ACC112 (cell line): Measurements from ENCODE around the gene CDH4.

ENCODE experiments used
- H2AFZ ChIP-seq: fragments of 200-600 bp; sonication (generic); one replicate; pipeline ENCODE4 v1.6.0; 2017; ENCODE audit warnings: antibody characterized with exemption, low read length; ENCODE audit not compliant: unreplicated experiment
- H3K27ac ChIP-seq: fragments of 200-600 bp; sonication (generic); 2 replicates; pipeline ENCODE4 v1.5.1; 2014; ENCODE audit warnings: low read depth, mild to moderate bottlenecking, antibody characterized with exemption, low read length, moderate library complexity
- H3K27me3 ChIP-seq: fragments of 200-600 bp; sonication (generic); 2 replicates; pipeline ENCODE4 v1.6.1; 2014; ENCODE audit warnings: mild to moderate bottlenecking, antibody characterized with exemption, low read length, moderate library complexity, mixed read lengths; ENCODE audit not compliant: insufficient read depth
- H3K36me3 ChIP-seq: fragments of 200-600 bp; sonication (generic); 2 replicates; pipeline ENCODE4 v1.6.1; 2016; ENCODE audit warnings: mild to moderate bottlenecking, antibody characterized with exemption, low read length, moderate library complexity, mixed read lengths; ENCODE audit not compliant: insufficient read depth
- H3K4me1 ChIP-seq: fragments of 200-600 bp; sonication (generic); one replicate; pipeline ENCODE4 v1.6.1; 2016; ENCODE audit warnings: low read length, mixed read lengths; ENCODE audit not compliant: insufficient read depth, unreplicated experiment, control insufficient read depth
- H3K4me3 ChIP-seq: fragments of 200-600 bp; sonication (generic); 2 replicates; pipeline ENCODE4 v1.5.1; 2014; ENCODE audit warnings: mild to moderate bottlenecking, low read depth, low read length
- H3K79me2 ChIP-seq: fragments of 200-600 bp; sonication (generic); one replicate; pipeline ENCODE4 v1.6.0; 2016; ENCODE audit warnings: low read length; ENCODE audit not compliant: control insufficient read depth, unreplicated experiment, insufficient read depth

CDH4 gene

DNA sequence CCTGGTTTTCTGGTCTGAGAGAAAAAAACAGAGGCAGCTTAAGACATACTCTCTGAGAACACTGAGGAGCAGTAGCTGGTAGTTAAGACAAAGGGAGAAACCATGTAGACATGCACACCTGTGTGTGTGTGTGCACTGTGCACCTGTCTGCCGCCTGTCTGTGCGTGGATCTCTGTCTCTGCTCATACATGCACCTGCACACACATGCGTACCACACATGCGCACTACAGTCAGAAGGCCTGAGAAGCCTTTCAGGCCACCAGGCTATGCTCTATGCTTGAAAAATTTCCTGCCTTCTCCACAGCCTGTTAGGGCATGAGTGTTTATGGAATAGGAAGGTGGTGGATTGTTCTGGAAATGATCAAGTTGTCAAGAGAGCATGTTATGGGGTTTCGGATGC, 103.5 kb downstream of the CDH4 start:
- no peaks in the 10 kb centered on the region for H3K27me3 ChIP-seq
- H3K4me3 ChIP-seq = no peak overlapping the region
- no peaks in the 10 kb centered on the region for H3K79me2 ChIP-seq
- H3K36me3 ChIP-seq = no peaks in the 10 kb centered on the region
- no peak overlapping the region for H2AFZ ChIP-seq
- H3K27ac ChIP-seq = no peak overlapping the region
- peaks cover 18% of the 10 kb centered on the region for H3K4me1 ChIP-seq

GRCh38 chr20:61356196-61356595, 104.1 kb downstream of the CDH4 start:
- Histone ChIP-seq H3K79me2 (no peaks in the 10 kb centered on the region), H3K4me3 (no peak overlapping the region), H2AFZ (no peak overlapping the region), H3K27me3 (no peaks in the 10 kb centered on the region), H3K36me3 (no peaks in the 10 kb centered on the region), H3K27ac (no peak overlapping the region), H3K4me1 (peaks cover 18% of the 10 kb centered on the region)

GRCh38 chr20:61357119-61357518, 105.1 kb downstream of the CDH4 start:
- Histone ChIP-seq H3K27ac (no peak overlapping the region), H3K36me3 (no peaks in the 10 kb centered on the region), H3K79me2 (no peaks in the 10 kb centered on the region), H3K4me1 (peaks cover 18% of the 10 kb centered on the region), H2AFZ (no peak overlapping the region), H3K27me3 (no peaks in the 10 kb centered on the region), H3K4me3 (no peak overlapping the region)

DNA sequence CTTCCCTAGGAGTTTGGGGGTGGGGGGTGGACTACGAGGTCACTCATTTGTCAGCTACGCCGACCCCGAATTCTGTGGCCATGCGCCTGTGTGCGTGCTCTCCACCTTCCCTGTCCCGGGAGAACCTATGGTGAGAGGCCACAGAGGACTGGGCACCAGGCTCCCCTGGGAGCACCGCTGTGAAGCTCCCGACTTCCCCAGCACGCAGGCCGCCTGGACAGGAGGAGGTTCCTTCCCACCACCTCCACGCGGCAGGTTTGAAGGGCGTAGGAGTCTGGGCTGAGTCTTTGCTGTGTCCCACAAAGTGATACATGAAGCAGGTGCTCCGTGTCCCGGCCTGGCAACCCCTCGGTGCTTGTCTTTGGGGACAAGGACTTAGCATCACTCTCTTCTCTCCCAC, 107.2 kb downstream of the CDH4 start:
- H2AFZ ChIP-seq = no peak overlapping the region
- H3K79me2 ChIP-seq = no peaks in the 10 kb centered on the region
- no peaks in the 10 kb centered on the region for H3K36me3 ChIP-seq
- H3K4me3 ChIP-seq = no peak overlapping the region
- H3K4me1 ChIP-seq = no peaks in the 10 kb centered on the region
- H3K27ac ChIP-seq = no peak overlapping the region
- no peaks in the 10 kb centered on the region for H3K27me3 ChIP-seq

DNA sequence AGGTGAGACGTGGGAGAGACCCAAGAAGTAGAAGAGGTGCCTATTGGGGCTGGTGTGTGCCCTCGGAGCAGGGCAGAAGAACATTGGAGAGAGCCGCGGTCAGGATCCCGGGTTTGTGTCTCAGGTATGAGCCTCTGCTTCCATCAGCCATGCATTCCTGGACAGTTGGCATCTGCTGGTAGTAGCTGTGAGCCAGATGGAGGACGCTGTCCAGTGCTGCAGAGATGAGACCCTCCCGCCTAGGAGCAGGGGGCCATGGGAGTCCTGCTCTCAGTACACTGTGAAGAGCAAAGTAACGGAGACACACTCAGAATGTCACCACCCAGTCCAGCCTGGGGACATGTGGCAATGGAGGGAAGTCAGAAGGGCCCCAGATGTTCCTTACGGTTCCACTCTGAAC, 108.2 kb downstream of the CDH4 start:
- no peaks in the 10 kb centered on the region for H3K4me1 ChIP-seq
- H3K4me3 ChIP-seq = no peak overlapping the region
- no peaks in the 10 kb centered on the region for H3K79me2 ChIP-seq
- H3K27me3 ChIP-seq = no peaks in the 10 kb centered on the region
- H3K27ac ChIP-seq = no peak overlapping the region
- H2AFZ ChIP-seq = no peak overlapping the region
- no peaks in the 10 kb centered on the region for H3K36me3 ChIP-seq

- Histone ChIP-seq H3K27me3 (no peaks in the 10 kb centered on the region), H2AFZ (no peak overlapping the region), H3K27ac (no peak overlapping the region), H3K79me2 (no peaks in the 10 kb centered on the region), H3K36me3 (no peaks in the 10 kb centered on the region), H3K4me1 (no peaks in the 10 kb centered on the region), H3K4me3 (no peak overlapping the region)
These were observed 108.9 kb downstream of the CDH4 start for GRCh38 chr20:61360940-61361339.

- H3K27me3 ChIP-seq = no peaks in the 10 kb centered on the region
These were observed 109.4 kb downstream of the CDH4 start for GRCh38 chr20:61361501-61361900.

GRCh38 chr20:61364147-61364546, 112.1 kb downstream of the CDH4 start:
- Histone ChIP-seq H3K4me3 (no peak overlapping the region), H2AFZ (no peak overlapping the region), H3K36me3 (no peaks in the 10 kb centered on the region), H3K27me3 (no peaks in the 10 kb centered on the region), H3K4me1 (no peaks in the 10 kb centered on the region), H3K79me2 (no peaks in the 10 kb centered on the region), H3K27ac (no peak overlapping the region)

More at GRCh38 chr20:61361501-61361900, 109.4 kb downstream of the CDH4 start:
- H3K36me3 ChIP-seq = no peaks in the 10 kb centered on the region
- H2AFZ ChIP-seq = no peak overlapping the region
- H3K27ac ChIP-seq = no peak overlapping the region
- no peak overlapping the region for H3K4me3 ChIP-seq
- no peaks in the 10 kb centered on the region for H3K79me2 ChIP-seq
- no peaks in the 10 kb centered on the region for H3K4me1 ChIP-seq

DNA sequence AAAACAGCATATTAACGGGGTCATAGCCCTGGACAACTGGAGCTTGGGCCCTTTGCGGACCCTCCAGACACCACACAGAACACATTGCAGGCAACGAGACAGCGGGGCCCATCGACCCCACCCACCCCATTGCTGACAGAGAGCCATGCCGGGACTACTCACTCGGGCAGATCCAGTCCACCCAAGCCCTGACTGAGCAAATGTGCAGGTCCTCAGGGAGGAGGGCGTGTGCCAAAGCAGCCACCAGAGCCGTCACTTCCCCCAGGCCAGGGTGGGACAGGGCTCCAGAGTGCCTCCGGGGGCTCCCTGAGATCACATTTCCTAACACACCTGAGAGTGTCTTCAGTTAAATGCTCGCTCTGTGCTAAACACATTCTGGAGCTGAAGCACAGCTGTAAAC, 114.9 kb downstream of the CDH4 start:
- Histone ChIP-seq H3K4me1 (no peaks in the 10 kb centered on the region), H3K4me3 (no peak overlapping the region), H3K27me3 (no peaks in the 10 kb centered on the region), H3K27ac (no peak overlapping the region), H2AFZ (no peak overlapping the region), H3K36me3 (no peaks in the 10 kb centered on the region), H3K79me2 (no peaks in the 10 kb centered on the region)

GRCh38 chr20:61369731-61370520, 117.9 kb downstream of the CDH4 start:
- Histone ChIP-seq H3K36me3 (no peaks in the 10 kb centered on the region), H3K79me2 (no peaks in the 10 kb centered on the region), H3K27ac (no peak overlapping the region), H3K27me3 (no peaks in the 10 kb centered on the region), H3K4me3 (no peak overlapping the region), H2AFZ (no peak overlapping the region), H3K4me1 (no peaks in the 10 kb centered on the region)

GRCh38 chr20:61370841-61371303, 118.8 kb downstream of the CDH4 start:
- Histone ChIP-seq H3K79me2 (no peaks in the 10 kb centered on the region), H3K27me3 (no peaks in the 10 kb centered on the region), H3K4me3 (no peak overlapping the region), H3K36me3 (no peaks in the 10 kb centered on the region), H2AFZ (no peak overlapping the region), H3K4me1 (no peaks in the 10 kb centered on the region), H3K27ac (no peak overlapping the region)
